ENCODE measurements around the gene UNKL.

Gene UNKL

GRCh38 chr16:1393613-1394176 lies 20.8 kb downstream of the UNKL start:
- DNase-seq, result no peak
- TF ChIP-seq GATA1 (IDR thresholded peaks at IDR 0.05; ENCODE audit: low read depth, low read length), result no peak
- TF ChIP-seq POLR2A (IDR thresholded peaks at IDR 0.05; ENCODE audit: low read length), result no peak

GRCh38 chr16:1392826-1393225 lies 21.7 kb downstream of the UNKL start:
- TF ChIP-seq POLR2A (IDR thresholded peaks at IDR 0.05; ENCODE audit: low read length) (no peak), GATA1 (IDR thresholded peaks at IDR 0.05; ENCODE audit: low read depth, low read length) (no peak)

GRCh38 chr16:1390239-1390779 lies 24.2 kb downstream of the UNKL start:
- TF ChIP-seq GATA1 (IDR thresholded peaks at IDR 0.05; ENCODE audit: low read depth, low read length) (no peak), POLR2A (IDR thresholded peaks at IDR 0.05; ENCODE audit: low read length) (no peak)
- no peak for DNase-seq

More at GRCh38 chr16:1392826-1393225, 21.7 kb downstream of the UNKL start:
- DNase-seq, result no peak

- DNase-seq, result no peak
- no peak for TF ChIP-seq POLR2A (IDR thresholded peaks at IDR 0.05; ENCODE audit: low read length)
Observed at GRCh38 chr16:1389762-1390161, 24.7 kb downstream of the UNKL start.

GRCh38 chr16:1387331-1387730 lies 27.2 kb downstream of the UNKL start:
- TF ChIP-seq GATA1 (IDR thresholded peaks at IDR 0.05; ENCODE audit: low read depth, low read length) (no peak), POLR2A (IDR thresholded peaks at IDR 0.05; ENCODE audit: low read length) (no peak)
- DNase-seq, result no peak

GRCh38 chr16:1385232-1385631 lies 29.3 kb downstream of the UNKL start:
- no peak for TF ChIP-seq POLR2A (IDR thresholded peaks at IDR 0.05; ENCODE audit: low read length)
- TF ChIP-seq GATA1 (IDR thresholded peaks at IDR 0.05; ENCODE audit: low read depth, low read length), result no peak
- DNase-seq, result no peak

GRCh38 chr16:1383556-1383955 lies 30.9 kb downstream of the UNKL start:
- DNase-seq, result no peak
- TF ChIP-seq POLR2A (IDR thresholded peaks at IDR 0.05; ENCODE audit: low read length) (no peak), GATA1 (IDR thresholded peaks at IDR 0.05; ENCODE audit: low read depth, low read length) (no peak)

- TF ChIP-seq POLR2A (IDR thresholded peaks at IDR 0.05; ENCODE audit: low read length) (no peak), GATA1 (IDR thresholded peaks at IDR 0.05; ENCODE audit: low read depth, low read length) (no peak)
- no peak for DNase-seq
Observed at GRCh38 chr16:1381612-1382406, 32.7 kb downstream of the UNKL start.

- no peak for TF ChIP-seq POLR2A (IDR thresholded peaks at IDR 0.05; ENCODE audit: low read length)
- no peak for TF ChIP-seq GATA1 (IDR thresholded peaks at IDR 0.05; ENCODE audit: low read depth, low read length)
- DNase-seq, result no peak
Observed at GRCh38 chr16:1380195-1380594, 34.3 kb downstream of the UNKL start.

GRCh38 chr16:1379304-1380076 lies 35.0 kb downstream of the UNKL start:
- peak; percentile 88 to 94 for DNase-seq

GRCh38 chr16:1378804-1379303 lies 35.6 kb downstream of the UNKL start:
- TF ChIP-seq POLR2A (IDR thresholded peaks at IDR 0.05; ENCODE audit: low read length) (no peak), GATA1 (IDR thresholded peaks at IDR 0.05; ENCODE audit: low read depth, low read length) (no peak)
- peak; percentile 92 to 96 for DNase-seq

More at GRCh38 chr16:1379304-1380076, 35.0 kb downstream of the UNKL start:
- TF ChIP-seq GATA1 (IDR thresholded peaks at IDR 0.05; ENCODE audit: low read depth, low read length), result no peak
- TF ChIP-seq POLR2A (IDR thresholded peaks at IDR 0.05; ENCODE audit: low read length), result peak; percentile 70

GRCh38 chr16:1378087-1378803 lies 36.3 kb downstream of the UNKL start:
- no peak for DNase-seq
- no peak for TF ChIP-seq POLR2A (IDR thresholded peaks at IDR 0.05; ENCODE audit: low read length)

- no peak for DNase-seq
- TF ChIP-seq GATA1 (IDR thresholded peaks at IDR 0.05; ENCODE audit: low read depth, low read length) (no peak), POLR2A (IDR thresholded peaks at IDR 0.05; ENCODE audit: low read length) (no peak)
Observed at GRCh38 chr16:1377406-1378010, 37.0 kb downstream of the UNKL start.
